Kidney capillary endothelial cell (primary cell): Measurements from ENCODE around the gene ZNF416.
A peak's percentile ranks its signal among the peaks of the same experiment; 100 is the strongest.

Experiments
- DNase-seq: peaks from one replicate; pipeline ENCODE4 v3.0.0-alpha.2; 2018; ENCODE audit warnings: low spot score

Gene ZNF416

GRCh38 chr19:57559008-57559403 lies 19.7 kb downstream of the ZNF416 start:
- DNase-seq, result peak; percentile 10

DNA sequence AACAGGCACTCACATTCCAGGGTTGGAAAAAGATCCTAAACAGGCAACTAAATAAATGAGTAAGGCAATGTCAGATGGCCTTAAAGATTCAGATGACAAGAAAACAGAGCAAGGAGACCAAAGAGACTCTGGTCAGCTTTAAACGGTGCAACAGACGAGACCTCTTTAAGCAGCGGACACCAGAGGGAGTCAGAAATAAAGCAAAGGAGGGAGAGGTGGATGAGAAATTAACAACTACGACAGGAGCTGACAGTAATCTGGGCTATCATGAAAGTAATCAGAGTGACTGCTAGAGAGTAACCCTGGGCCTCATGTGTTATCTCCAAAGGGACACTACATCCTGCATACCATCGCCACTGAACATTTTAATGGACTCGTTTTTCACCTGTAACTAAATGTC lies 20.2 kb downstream of the ZNF416 start:
- DNase-seq, result no peak

DNA sequence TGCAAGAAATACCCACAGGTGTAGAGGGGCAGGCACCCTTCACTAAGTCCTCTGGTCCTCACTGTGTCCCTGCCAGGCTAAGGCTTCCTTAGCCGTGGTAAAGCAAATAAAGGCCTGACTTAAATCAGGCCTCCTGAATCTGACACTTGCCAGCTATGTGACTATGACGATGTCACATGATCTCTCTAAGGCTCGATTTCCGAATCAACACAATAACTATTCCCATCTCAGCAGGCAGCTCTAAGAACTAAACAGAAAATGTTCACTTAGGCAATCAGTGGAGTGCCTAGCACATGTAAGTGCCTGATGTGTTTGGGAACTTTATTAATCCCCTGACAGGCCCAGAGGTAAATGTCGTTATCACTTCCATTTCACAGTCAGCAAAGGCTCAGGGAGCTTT lies 21.1 kb downstream of the ZNF416 start:
- DNase-seq, result no peak

- DNase-seq, result no peak
Measured at GRCh38 chr19:57552432-57552831, 26.3 kb downstream of the ZNF416 start.

DNA sequence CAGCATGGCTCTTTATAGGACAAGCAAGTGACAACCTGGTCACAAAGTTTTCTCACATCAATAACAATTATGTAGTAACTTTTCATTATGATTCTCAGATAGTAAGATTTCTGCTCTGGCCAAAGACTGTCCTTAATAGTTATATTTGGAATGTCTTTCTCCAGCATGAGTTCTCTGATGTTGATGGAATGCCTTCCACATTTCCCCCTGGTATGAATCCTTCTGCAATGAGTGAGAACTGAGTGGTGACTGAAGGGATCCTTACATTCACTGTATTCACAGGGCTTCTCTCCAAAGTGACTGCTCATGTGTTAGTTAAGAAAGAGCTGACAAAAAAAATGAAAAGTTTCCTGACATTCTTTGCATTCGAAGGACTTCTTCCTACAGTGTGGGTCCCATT lies 32.2 kb downstream of the ZNF416 start:
- DNase-seq, result no peak

DNA sequence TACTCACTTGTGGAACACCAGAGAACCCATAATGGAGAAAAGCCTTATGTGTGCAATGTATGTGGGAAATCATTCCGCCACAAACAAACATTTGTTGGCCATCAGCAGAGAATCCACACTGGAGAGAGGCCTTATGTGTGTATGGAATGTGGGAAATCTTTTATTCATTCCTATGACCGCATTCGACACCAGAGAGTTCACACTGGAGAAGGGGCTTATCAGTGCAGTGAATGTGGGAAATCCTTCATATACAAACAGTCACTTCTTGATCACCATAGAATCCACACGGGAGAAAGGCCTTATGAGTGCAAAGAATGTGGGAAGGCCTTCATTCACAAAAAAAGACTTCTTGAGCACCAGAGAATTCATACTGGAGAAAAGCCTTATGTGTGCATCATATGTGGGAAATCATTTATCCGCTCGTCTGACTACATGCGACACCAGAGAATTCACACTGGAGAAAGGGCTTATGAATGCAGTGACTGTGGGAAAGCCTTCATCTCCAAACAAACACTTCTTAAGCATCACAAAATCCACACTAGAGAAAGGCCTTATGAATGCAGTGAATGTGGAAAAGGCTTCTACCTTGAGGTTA lies 40.7 kb downstream of the ZNF416 start:
- no peak for DNase-seq

DNA sequence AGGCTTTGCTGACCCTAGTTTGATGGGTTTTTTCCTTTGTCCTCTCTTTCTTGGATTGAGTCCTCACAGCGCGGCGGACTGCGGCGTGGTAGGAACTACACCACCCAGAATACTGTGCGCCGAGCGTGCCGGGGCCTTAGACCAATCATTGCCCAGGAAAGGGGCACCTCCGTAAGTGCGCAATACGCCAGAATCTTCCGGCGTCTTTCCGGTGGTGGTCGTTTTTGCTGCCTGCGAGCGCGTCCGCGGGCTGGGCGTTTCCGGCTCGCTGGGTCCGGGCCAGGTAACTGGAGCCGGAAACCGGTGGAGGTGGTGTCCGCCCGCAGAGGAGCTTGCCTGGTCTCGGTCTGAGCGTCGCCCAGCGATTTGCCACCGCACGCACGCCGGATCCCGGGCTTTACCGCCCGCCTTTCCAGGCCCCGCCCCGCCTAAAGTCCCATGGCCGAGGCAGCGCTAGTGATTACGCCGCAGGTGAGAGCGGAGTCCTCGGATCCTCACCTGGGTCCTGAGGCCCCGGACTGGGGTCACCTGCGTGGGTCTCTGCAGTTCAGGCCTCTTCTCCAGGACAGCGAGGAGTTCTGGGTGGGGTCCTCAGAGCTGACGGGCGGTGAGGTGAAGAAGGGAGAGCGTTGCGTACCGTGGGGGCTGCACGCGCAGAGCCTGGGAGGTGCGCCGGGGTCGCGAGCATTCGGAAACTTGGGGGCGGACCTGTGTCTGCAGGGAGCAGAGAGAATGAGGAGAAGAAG lies 51.4 kb downstream of the ZNF416 start, which contains the start of gene ZNF549:
Gene ZNF549, plus strand, starts transcription at position 221 of the 746 bp plus-strand sequence. Its CDS starts 218 bp downstream, at position 439.
- DNase-seq, result peak; percentile 80
